IMR-90 (cell line): ENCODE measurements around the gene PPM1G. TPM values are rescaled to one million over a fixed set of nuclear protein-coding genes. Genes with fewer than 3 reads are reported as not detected.

Source experiments
- ATAC-seq: fragments of 200-7000 bp; cut with Tn5 transposase; 2 replicates; pipeline ENCODE4 v1.9.1; 2020; ENCODE audit warnings: low read depth, mild to moderate bottlenecking, moderate library complexity
- BruUV-seq: library from RNA; stranded (reverse); fragments of 400-500 nt; replicated peaks from 2 replicates; lab custom pipeline; 2021; lab: Mats Ljungman, UMichigan
- CTCF ChIA-PET: fragments of 300-600 bp; formaldehyde crosslinking; extraction: SDS; loops from one replicate; lab custom pipeline; 2021; ENCODE audit warnings: antibody characterized with exemption; lab: Yijun Ruan, JAX
- POLR2A ChIA-PET: fragments of 300-600 bp; sonication (Branson Sonifier 250); formaldehyde crosslinking; loops from one replicate; lab custom pipeline; 2022; ENCODE audit warnings: antibody characterized with exemption; ENCODE audit not compliant: unreplicated experiment; lab: Charles Lee
- DNase-seq: peaks from one replicate; pipeline ENCODE4 v3.0.0; 2013
- H2AFZ ChIP-seq: replicated peaks from 2 replicates; pipeline ENCODE3; 2013; ENCODE audit warnings: low read length, mild to moderate bottlenecking; ENCODE audit not compliant: poor library complexity
- H2AK5ac ChIP-seq: 2 replicates; pipeline ENCODE4 v1.6.1; 2013; ENCODE audit warnings: low read depth, low read length, inconsistent platforms
- H2AK9ac ChIP-seq: replicated peaks from 2 replicates; pipeline ENCODE3; 2013; ENCODE audit warnings: mild to moderate bottlenecking, low read depth, low read length, moderate library complexity; ENCODE audit not compliant: poor library complexity
- H2BK120ac ChIP-seq: 2 replicates; pipeline ENCODE4 v1.6.1; 2013; ENCODE audit warnings: low read depth, low read length, inconsistent platforms
- H2BK15ac ChIP-seq: 3 replicates; pipeline ENCODE4 v1.6.1; 2013; ENCODE audit warnings: low read depth, low read length, inconsistent platforms
- H2BK20ac ChIP-seq: 2 replicates; pipeline ENCODE4 v1.6.1; 2013; ENCODE audit warnings: low read depth, mild to moderate bottlenecking, inconsistent platforms, low read length, moderate library complexity
- H2BK5ac ChIP-seq: 2 replicates; pipeline ENCODE4 v1.6.1; 2013; ENCODE audit warnings: mild to moderate bottlenecking, low read depth, low read length, inconsistent platforms; ENCODE audit not compliant: poor library complexity, severe bottlenecking
- H3K14ac ChIP-seq: replicated peaks from 2 replicates; pipeline ENCODE4 v1.6.1; 2013; ENCODE audit warnings: low read depth, low read length, inconsistent platforms
- H3K18ac ChIP-seq: 2 replicates; pipeline ENCODE4 v1.6.1; 2013; ENCODE audit warnings: low read depth, low read length, control low read depth
- H3K23ac ChIP-seq: 2 replicates; pipeline ENCODE4 v1.6.1; 2013; ENCODE audit warnings: low read depth, low read length, inconsistent platforms
- H3K27ac ChIP-seq: 2 replicates; pipeline ENCODE4 v1.5.1; 2013; ENCODE audit warnings: mild to moderate bottlenecking, control low read depth, low read length; ENCODE audit not compliant: insufficient read depth
- H3K27me3 ChIP-seq: 2 replicates; pipeline ENCODE4 v1.6.1; 2013; ENCODE audit warnings: low read length; ENCODE audit not compliant: control insufficient read depth, insufficient read depth
- H3K36me3 ChIP-seq: 2 replicates; pipeline ENCODE4 v1.6.1; 2013; ENCODE audit warnings: low read length, mixed read lengths; ENCODE audit not compliant: control insufficient read depth, insufficient read depth
- H3K4ac ChIP-seq: 2 replicates; pipeline ENCODE4 v1.6.1; 2013; ENCODE audit warnings: low read depth, low read length, inconsistent platforms
- H3K4me1 ChIP-seq: 2 replicates; pipeline ENCODE4 v1.6.1; 2013; ENCODE audit warnings: low read length, mixed read lengths; ENCODE audit not compliant: control insufficient read depth, insufficient read depth
- H3K4me2 ChIP-seq: 2 replicates; pipeline ENCODE4 v1.6.1; 2013; ENCODE audit warnings: low read depth, mild to moderate bottlenecking, control low read depth, low read length, moderate library complexity
- H3K4me3 ChIP-seq: 2 replicates; pipeline ENCODE4 v1.5.1; 2013; ENCODE audit warnings: low read depth, mild to moderate bottlenecking, control low read depth, low read length, moderate library complexity; ENCODE audit not compliant: insufficient read depth
- H3K56ac ChIP-seq: 2 replicates; pipeline ENCODE4 v1.6.1; 2013; ENCODE audit warnings: low read length, inconsistent platforms; ENCODE audit not compliant: insufficient read depth; ENCODE audit errors: extremely low read depth
- H3K79me1 ChIP-seq, 2 experiments: 2 replicates each; pipeline ENCODE4 v1.6.1; 2013; ENCODE audit warnings: low read length in 2 of 2, inconsistent platforms in 1 of 2, low read depth in 1 of 2
- H3K9ac ChIP-seq: 2 replicates; pipeline ENCODE4 v1.6.1; 2013; ENCODE audit warnings: low read depth, low read length, control low read depth
- H3K9me1 ChIP-seq: 2 replicates; pipeline ENCODE4 v1.6.1; 2013; ENCODE audit warnings: low read length, inconsistent platforms; ENCODE audit not compliant: insufficient read depth
- H3K9me3 ChIP-seq: 2 replicates; pipeline ENCODE4 v1.6.1; 2013; ENCODE audit warnings: low read length; ENCODE audit not compliant: control insufficient read depth, insufficient read depth
- H4K20me1 ChIP-seq: 2 replicates; pipeline ENCODE4 v1.6.1; 2013; ENCODE audit warnings: low read length, inconsistent platforms; ENCODE audit not compliant: insufficient read depth
- H4K5ac ChIP-seq: 2 replicates; pipeline ENCODE4 v1.6.1; 2013; ENCODE audit warnings: mild to moderate bottlenecking, low read depth, low read length, control low read depth
- H4K8ac ChIP-seq, 2 experiments: 2 replicates each; pipeline ENCODE4 v1.6.1; 2013; ENCODE audit warnings: low read depth in 2 of 2, low read length in 2 of 2, control low read depth in 1 of 2, inconsistent platforms in 1 of 2
- H4K91ac ChIP-seq: 2 replicates; pipeline ENCODE4 v1.6.1; 2013; ENCODE audit warnings: low read depth, low read length, inconsistent platforms; ENCODE audit not compliant: insufficient read depth
- CEBPB ChIP-seq: IDR thresholded peaks from 2 replicates; pipeline ENCODE4 v1.6.1; 2012; ENCODE audit warnings: low read depth, low read length, improper control_type of control experiment
- FOS ChIP-seq: fragments of 150-350 bp; IDR thresholded peaks from 2 replicates; pipeline ENCODE4 v1.6.1; 2016; ENCODE audit warnings: low read depth, low read length
- MAFK ChIP-seq: IDR thresholded peaks from 2 replicates; pipeline ENCODE4 v1.6.1; 2012; ENCODE audit warnings: low read depth, low read length, improper control_type of control experiment
- MAZ ChIP-seq: IDR thresholded peaks from 2 replicates; pipeline ENCODE4 v1.6.1; 2012; ENCODE audit warnings: low read depth, mild to moderate bottlenecking, low read length, improper control_type of control experiment, moderate library complexity, borderline replicate concordance
- MXI1 ChIP-seq: IDR thresholded peaks from 2 replicates; pipeline ENCODE4 v1.6.1; 2012; ENCODE audit warnings: low read depth, mild to moderate bottlenecking, low read length, moderate library complexity, borderline replicate concordance
- NFE2L2 ChIP-seq: fragments of 150-350 bp; IDR thresholded peaks from 2 replicates; pipeline ENCODE4 v1.6.1; 2016; ENCODE audit warnings: low read depth, mild to moderate bottlenecking, low read length
- POLR2A ChIP-seq: IDR thresholded peaks from 2 replicates; pipeline ENCODE4 v1.6.1; 2012; ENCODE audit warnings: mild to moderate bottlenecking, low read depth, low read length
- RCOR1 ChIP-seq: IDR thresholded peaks from 2 replicates; pipeline ENCODE4 v1.6.1; 2012; ENCODE audit warnings: mild to moderate bottlenecking, low read length, improper control_type of control experiment; ENCODE audit not compliant: insufficient replicate concordance
- USF2 ChIP-seq: fragments of 150-350 bp; IDR thresholded peaks from 2 replicates; pipeline ENCODE4 v1.6.1; 2017; ENCODE audit warnings: mild to moderate bottlenecking, antibody characterized with exemption, low read length, low read depth
- WGBS, 2 experiments: methylation state at CpG; one replicate each; pipeline versions ENCODE4 v1.1.5 to v1.1.7; 2013; ENCODE audit warnings: missing lambda C conversion rate in 2 of 2; ENCODE audit not compliant: insufficient read length in 1 of 2; ENCODE audit errors: extremely low coverage in 2 of 2; 5-methylcytosine and 5-hydroxymethylcytosine counted together
- dilution Hi-C: fragments of 300-500 bp; cut with HindIII; formaldehyde crosslinking; loops from one replicate; pipeline ENCODE4 v1.14.3; 2018; ENCODE audit warnings: low sequenced_read_pairs; ENCODE audit not compliant: unreplicated experiment
- in situ Hi-C: fragments of 300-500 bp; cut with MboI; formaldehyde crosslinking; loops from 3 replicates; pipeline ENCODE4 v1.14.3; 2019; ENCODE audit warnings: low sequenced_read_pairs, inconsistent platforms, mixed read lengths
- intact Hi-C: fragments of 100-400 bp; cut with micrococcal nuclease; formaldehyde crosslinking; loops from 2 replicates; pipeline ENCODE4 v1.10.0; 2022
- polyA plus RNA-seq, 3 experiments: library from polyadenylated mRNA; depleted of rRNA; stranded (reverse); fragments of >200 nt; gene quantifications; 2 replicates each; pipeline ENCODE4 v1.2.3, GENCODE V29; 2012; ENCODE audit warnings: low replicate concordance in 1 of 3
- total RNA-seq: library from RNA; depleted of rRNA; stranded (reverse); fragments of >200 nt; gene quantifications from 2 replicates; pipeline ENCODE4 v1.2.3, GENCODE V29; 2012
- TF ChIP-seq, protein P1 (sequence below): fragments of 150-350 bp; IDR thresholded peaks from 2 replicates; pipeline ENCODE4 v1.6.1; 2016; ENCODE audit warnings: low read depth, mild to moderate bottlenecking, low read length, moderate library complexity, borderline replicate concordance
- TF ChIP-seq, protein P2 (sequence below): conservative IDR thresholded peaks from 2 replicates; pipeline ENCODE4 v1.5.1; 2012; ENCODE audit warnings: mild to moderate bottlenecking, low read depth, low read length, improper control_type of control experiment

The PPM1G gene
- total and polyA plus RNA-seq, 2 of the 4 experiments (the other 2 are of a cell fraction), result 57.6 to 95.9 TPM

DNA sequence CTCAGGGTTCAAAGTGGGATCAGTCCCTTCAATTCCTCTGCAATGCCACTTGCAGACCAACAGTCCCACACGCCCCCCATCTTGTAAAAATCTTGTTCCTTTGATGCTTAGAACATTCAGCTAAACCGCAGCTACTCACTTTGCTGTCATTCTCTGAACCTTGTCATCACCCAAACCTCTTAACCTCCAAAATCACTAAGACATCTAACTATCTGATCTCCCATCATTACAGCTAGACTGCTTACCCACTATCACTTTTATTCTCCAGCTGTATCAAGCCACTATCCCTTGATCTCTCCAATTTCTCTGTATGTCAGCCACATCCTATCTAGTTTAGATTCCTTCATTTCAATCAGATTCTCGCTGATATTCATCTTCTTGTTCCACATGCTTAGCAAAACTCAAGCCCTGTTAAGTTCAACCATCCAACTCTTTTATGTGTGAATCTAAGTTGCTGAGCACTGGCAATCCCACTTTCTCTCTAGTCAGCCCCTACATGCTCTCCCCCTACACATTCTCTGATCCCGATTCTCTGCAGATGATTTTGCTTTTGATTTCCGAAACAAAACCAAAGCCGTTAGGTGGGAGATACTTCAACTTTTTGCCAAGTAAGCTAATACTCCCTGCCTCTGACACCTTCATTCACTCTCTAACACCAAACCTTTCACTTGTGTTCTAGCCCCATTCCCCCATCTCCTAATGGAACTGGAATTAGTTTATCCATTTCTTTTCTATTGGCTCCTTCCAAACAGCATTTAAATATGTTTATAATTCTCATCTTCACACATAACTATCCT lies 57.4 kb downstream of the PPM1G start:
- Histone ChIP-seq H3K18ac (no peak overlapping the region), H2BK15ac (no peak overlapping the region), H3K4me2 (no peak overlapping the region), H4K5ac (no peak overlapping the region), H2BK120ac (no peak overlapping the region), H3K36me3 (no peaks in the 10 kb centered on the region), H2AK9ac (no peak overlapping the region), H3K4me1 (peaks cover 5% of the 10 kb centered on the region), H3K56ac (no peak overlapping the region), H3K4ac (no peak overlapping the region), H3K23ac (no peak overlapping the region), H2AFZ (no peak overlapping the region), H4K91ac (no peak overlapping the region), H3K27me3 (no peaks in the 10 kb centered on the region), H3K14ac (no peak overlapping the region), H3K79me1 (peaks cover 25 to 56% of the 10 kb centered on the region in 2 experiments), H2BK5ac (no peak overlapping the region), H2BK20ac (no peak overlapping the region), H3K27ac (no peak overlapping the region), H2AK5ac (no peak overlapping the region), H4K20me1 (no peaks in the 10 kb centered on the region; the same call in 1 of the 2 replicates), H3K9me1 (no peaks in the 10 kb centered on the region), H4K8ac (no peak overlapping the region), H3K4me3 (no peak overlapping the region), H3K9ac (no peak overlapping the region), H3K9me3 (no peaks in the 10 kb centered on the region)
- intact Hi-C loops (no loop called here), in situ Hi-C loops (no loop called here), dilution Hi-C loops (no loop called here)
- no peak for DNase-seq
- TF ChIP-seq FOS (no peak), RCOR1 (no peak), POLR2A (no peak), MAZ (no peak), CEBPB (no peak), USF2 (no peak), MAFK (no peak), MXI1 (no peak), NFE2L2 (no peak)
- TF ChIP-seq, protein P1, sequence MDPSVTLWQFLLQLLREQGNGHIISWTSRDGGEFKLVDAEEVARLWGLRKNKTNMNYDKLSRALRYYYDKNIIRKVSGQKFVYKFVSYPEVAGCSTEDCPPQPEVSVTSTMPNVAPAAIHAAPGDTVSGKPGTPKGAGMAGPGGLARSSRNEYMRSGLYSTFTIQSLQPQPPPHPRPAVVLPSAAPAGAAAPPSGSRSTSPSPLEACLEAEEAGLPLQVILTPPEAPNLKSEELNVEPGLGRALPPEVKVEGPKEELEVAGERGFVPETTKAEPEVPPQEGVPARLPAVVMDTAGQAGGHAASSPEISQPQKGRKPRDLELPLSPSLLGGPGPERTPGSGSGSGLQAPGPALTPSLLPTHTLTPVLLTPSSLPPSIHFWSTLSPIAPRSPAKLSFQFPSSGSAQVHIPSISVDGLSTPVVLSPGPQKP, result no peak
- TF ChIP-seq, protein P2, sequence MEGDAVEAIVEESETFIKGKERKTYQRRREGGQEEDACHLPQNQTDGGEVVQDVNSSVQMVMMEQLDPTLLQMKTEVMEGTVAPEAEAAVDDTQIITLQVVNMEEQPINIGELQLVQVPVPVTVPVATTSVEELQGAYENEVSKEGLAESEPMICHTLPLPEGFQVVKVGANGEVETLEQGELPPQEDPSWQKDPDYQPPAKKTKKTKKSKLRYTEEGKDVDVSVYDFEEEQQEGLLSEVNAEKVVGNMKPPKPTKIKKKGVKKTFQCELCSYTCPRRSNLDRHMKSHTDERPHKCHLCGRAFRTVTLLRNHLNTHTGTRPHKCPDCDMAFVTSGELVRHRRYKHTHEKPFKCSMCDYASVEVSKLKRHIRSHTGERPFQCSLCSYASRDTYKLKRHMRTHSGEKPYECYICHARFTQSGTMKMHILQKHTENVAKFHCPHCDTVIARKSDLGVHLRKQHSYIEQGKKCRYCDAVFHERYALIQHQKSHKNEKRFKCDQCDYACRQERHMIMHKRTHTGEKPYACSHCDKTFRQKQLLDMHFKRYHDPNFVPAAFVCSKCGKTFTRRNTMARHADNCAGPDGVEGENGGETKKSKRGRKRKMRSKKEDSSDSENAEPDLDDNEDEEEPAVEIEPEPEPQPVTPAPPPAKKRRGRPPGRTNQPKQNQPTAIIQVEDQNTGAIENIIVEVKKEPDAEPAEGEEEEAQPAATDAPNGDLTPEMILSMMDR, result no peak
- CTCF ChIA-PET, result no interaction called here
- 93% methylated on average over 2 of the region's 6 CpGs; no CpG with 5 or more reads in 1 of the 2 experiments for WGBS, 2 experiments
- POLR2A ChIA-PET, result interaction anchor here (0.6 kb wide), 1 partner anchor 8 kb away, joined by 6 read pairs; no protein-coding TSS in a partner anchor
- no TSS peak for BruUV-seq
- no peak for ATAC-seq
